ACHN (cell line): ENCODE results near the gene C2orf92.
A peak's percentile ranks its signal among the peaks of the same experiment; 100 is the strongest.
"Not testable (repeated sequence)": the region's sequence is repeated elsewhere in the genome, so short reads cannot be mapped to it uniquely, and the experiment has no call there.

Experiments used
- DNase-seq: peaks from one replicate; pipeline ENCODE4 v3.0.0-alpha.2; 2015
- in situ Hi-C: cut with HindIII; loops from 2 replicates; pipeline ENCODE4 v1.10.0; 2017; ENCODE audit warnings: low sequenced_read_pairs, low pct_ligation_motif_present, low pct_unique_long_range_greater_than_20kb

C2orf92 gene

DNA sequence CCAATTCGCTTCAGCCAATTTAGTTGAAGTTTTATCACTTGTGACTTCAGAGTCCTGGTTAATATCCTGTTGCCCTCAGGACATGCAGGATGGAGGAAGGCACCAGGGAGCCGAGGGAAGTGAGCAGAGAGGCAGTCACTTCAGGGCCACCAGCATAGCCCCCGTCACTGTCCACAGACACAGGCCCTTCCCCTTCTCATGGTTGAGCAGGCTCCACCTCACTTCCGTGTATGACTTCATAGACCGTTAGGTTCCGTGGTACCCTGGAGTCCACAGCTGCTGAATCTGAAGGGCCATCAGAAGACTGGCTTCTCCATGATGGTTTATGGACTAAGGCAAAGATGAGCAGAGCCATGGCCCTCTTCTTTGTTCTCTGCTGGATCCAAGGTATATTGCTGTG lies at the start of gene C2orf92:
TSS of gene C2orf92 (plus strand) at position 266 of the 400 bp plus-strand sequence. CDS start at position 342, 76 bp downstream.
- DNase-seq: no peak
- in situ Hi-C loops: no loop called here

DNA sequence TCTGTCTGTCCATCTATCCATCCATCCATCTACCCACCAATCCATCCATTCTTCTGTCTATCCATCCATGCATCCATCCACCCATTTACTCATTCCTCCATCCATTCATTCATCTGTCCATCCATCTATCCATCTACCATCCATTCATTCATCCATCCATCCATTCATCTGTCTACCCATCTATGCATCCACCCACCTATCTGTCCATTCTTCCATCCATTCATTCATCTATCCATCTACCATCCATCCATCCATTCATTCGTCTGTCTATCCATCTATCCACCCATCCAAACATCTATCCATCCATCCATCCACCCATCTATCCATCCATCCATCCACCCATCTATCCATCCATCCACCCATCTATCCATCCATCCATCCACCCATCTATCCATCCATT lies 49.0 kb upstream of the C2orf92 start:
- in situ Hi-C loops, DNase-seq: not testable (repeated sequence)

GRCh38 chr2:97622976-97623375 lies 46.5 kb upstream of the C2orf92 start:
- in situ Hi-C loops, DNase-seq: not testable (repeated sequence)

- DNase-seq, in situ Hi-C loops: not testable (repeated sequence)
Observed at GRCh38 chr2:97625354-97626048, 44.0 kb upstream of the C2orf92 start.

GRCh38 chr2:97626049-97626430 lies 43.5 kb upstream of the C2orf92 start:
- DNase-seq, in situ Hi-C loops: not testable (repeated sequence)

DNA sequence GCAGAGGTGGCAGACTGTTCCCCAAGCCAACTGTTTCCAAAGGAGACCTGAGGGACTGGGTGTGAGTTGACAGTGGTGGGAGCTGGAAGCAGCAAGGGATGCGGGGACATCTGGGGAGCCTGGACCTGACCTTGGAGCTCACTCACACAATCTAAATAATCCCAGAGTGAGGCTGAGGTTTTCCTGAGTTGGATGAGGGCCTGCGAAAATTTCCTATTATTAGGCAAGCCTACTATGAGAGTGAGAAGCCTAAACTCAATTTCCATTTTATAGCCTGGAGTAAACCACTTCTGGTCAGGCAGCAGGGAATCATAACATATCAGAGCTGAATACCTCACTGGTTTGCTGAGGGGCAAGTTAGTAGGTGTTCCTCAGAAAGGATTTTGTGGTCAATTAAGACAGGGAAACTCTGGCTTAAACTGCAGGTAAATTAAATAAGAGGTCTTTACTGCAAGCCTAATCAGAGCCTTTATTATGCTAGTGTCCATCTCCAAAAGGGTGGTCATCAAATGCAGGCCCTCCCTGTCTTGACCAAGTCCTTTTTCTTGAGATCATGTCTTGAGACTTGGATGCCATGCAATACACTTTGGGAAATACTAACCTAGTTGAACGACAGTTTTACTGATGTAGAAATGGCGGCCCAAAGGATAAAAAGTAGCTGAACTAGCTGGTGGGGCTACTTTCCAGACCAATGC lies 25.3 kb upstream of the C2orf92 start:
- no peak for DNase-seq

GRCh38 chr2:97645112-97645694 lies 24.3 kb upstream of the C2orf92 start:
- DNase-seq: peak; percentile 17
- in situ Hi-C loops: no loop called here

More for the DNA sequence above, 25.3 kb upstream of the C2orf92 start:
- in situ Hi-C loops: no loop called here

- in situ Hi-C loops: no loop called here
- peak; percentile 99 for DNase-seq
Observed at GRCh38 chr2:97645695-97646629, 23.6 kb upstream of the C2orf92 start, which contains the start of gene COX5B. Gene COX5B (plus strand): TSS chr2:97646062. CDS start chr2:97646087, 25 bp downstream.

DNA sequence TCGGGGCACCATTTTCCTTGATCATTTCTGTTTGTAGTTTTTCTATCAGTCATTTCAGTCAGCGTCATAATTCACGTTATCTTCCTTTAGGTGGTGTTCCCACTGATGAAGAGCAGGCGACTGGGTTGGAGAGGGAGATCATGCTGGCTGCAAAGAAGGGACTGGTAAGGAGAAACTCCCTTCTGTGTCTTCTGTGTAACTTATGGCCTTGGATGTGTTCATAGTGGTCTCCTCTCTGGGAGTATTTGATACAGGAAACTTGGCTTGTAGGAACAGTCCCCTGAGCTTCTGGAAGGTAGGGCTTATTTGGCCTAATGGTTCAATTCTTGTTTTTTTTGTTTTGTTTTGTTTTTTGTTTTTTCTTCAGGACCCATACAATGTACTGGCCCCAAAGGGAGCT lies 22.5 kb upstream of the C2orf92 start:
- DNase-seq: no peak
- in situ Hi-C loops: no loop called here

DNA sequence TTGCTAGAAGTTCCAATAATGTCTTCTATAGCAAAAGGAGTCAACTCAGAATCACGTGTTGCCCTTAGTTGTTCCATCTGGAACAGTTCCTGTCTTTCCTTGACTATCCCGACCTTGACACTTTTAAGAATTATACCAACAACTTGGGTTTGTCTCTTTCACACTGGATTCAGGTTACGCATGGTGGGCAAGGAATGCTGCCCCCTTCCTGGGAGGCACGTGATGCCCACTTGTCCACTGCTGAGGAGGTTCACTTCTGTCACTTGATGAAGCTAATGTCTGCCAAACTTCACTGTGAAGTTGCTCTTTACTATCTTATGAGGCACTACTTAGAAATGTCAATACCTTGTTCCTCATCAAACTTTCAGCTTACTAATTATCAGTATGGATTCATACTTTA lies 18.4 kb upstream of the C2orf92 start:
- in situ Hi-C loops: no loop called here
- no peak for DNase-seq

DNA sequence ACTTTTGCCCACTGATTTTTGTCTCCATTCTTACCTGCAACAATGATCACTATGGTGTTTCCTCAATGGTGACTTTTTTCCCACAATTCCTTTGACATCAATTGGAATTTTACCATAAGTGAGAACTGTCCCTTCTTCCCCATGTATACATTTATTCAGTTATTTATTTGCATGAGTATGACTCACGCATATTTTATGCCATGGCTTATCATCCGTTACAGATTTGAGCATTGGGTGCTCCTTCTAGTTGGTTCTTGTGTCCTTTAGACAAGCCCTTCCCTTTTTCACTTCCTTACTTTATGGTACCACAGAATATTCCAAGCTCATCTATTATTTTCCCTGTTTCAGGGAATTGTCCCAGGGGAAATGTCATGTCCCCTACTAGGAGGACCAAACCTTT lies 16.0 kb upstream of the C2orf92 start:
- no peak for DNase-seq
- in situ Hi-C loops: no loop called here

- no peak for DNase-seq
- in situ Hi-C loops: no loop called here
Observed at GRCh38 chr2:97653874-97654273, 15.6 kb upstream of the C2orf92 start.

DNA sequence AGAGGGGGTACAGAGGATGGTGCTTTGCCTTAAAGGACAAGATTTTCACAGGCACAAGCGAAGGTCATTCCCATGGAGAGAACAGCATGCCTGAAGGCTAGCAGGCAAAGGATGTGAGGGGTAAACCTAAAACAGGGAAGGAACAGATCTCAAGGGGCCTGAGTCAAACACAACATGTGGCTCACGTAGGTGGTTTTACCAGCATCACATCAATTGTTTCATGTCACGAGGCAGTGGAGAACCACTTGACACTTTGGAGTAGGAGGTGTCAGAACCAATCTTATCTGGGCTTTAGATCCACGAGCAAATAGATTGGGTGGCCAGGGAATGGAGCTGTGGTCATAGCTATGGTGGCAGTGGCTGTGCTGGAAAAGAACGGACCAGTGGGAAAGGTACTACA lies 15.2 kb upstream of the C2orf92 start:
- no peak for DNase-seq
- in situ Hi-C loops: no loop called here

- no peak for DNase-seq
- in situ Hi-C loops: no loop called here
Observed at GRCh38 chr2:97654791-97655190, 14.7 kb upstream of the C2orf92 start.

DNA sequence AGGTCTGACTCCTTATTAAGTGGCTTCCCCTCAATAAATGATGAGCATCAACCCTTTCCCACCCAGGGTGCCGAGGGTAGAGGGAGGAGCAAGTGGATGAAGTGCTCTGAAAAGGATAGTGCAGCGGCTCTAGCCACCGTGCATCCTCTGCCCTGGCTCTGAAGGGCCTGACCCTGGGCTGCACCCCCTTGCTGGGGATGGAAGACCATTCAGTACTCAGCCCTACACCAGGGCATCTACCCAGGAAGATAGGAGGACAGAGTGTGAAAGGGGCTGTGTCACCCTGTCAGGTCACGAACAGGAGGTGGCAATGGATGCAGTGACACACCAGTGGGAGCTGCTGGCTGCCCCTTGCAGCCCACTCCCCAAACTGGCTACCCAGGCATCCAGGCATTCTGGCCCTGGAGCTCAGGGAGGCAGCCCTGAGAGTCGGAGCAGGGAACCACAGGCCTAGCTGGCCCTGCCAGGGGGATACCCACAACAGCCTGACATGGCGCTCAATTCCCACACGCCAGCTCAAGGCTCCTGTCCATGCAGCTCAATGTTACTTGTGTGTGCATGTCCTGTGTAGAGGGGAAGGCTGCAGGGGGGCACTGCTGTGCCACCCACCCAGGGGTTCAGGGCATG lies 13.3 kb upstream of the C2orf92 start:
- in situ Hi-C loops: no loop called here
- DNase-seq: no peak

GRCh38 chr2:97656905-97657587 lies 12.5 kb upstream of the C2orf92 start:
- no peak for DNase-seq
- in situ Hi-C loops: no loop called here

DNA sequence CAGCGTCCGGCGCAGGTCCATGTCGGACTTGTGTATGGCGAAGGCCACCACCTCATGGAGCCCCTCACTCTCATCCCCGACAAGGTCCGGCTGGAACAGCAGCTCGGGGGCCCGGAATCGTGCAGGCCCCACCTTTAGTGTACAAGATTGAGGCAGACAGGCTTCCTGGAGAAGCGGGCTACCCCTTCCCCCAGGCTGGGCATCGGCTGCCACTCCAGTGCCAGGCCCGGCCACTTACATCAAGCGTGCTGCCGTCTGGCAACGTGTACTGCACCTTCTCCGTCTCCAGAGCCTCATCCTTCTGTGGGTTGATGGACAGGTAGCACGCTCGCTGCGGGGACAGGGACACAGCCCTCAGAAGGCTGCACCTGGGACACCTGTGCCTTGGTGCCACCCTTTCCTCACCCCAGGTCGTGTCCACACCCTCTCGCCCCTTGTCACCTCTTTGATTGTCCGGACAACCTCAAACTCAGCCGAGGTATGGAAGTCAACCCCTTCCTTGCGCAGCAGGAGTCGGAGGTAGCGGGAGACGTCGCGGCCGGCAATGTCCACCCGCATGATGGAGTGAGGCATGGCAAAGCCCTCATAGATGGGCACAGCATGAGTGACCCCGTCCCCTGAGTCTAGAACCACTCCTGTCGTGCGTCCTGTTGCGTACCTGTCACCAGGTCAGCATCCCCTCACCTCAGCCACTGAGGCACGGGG lies 11.4 kb upstream of the C2orf92 start:
- DNase-seq: no peak
- in situ Hi-C loops: no loop called here
